ENCODE data around the gene CNBP.
A peak's percentile ranks its signal among the peaks of the same experiment; 100 is the strongest.

DNA sequence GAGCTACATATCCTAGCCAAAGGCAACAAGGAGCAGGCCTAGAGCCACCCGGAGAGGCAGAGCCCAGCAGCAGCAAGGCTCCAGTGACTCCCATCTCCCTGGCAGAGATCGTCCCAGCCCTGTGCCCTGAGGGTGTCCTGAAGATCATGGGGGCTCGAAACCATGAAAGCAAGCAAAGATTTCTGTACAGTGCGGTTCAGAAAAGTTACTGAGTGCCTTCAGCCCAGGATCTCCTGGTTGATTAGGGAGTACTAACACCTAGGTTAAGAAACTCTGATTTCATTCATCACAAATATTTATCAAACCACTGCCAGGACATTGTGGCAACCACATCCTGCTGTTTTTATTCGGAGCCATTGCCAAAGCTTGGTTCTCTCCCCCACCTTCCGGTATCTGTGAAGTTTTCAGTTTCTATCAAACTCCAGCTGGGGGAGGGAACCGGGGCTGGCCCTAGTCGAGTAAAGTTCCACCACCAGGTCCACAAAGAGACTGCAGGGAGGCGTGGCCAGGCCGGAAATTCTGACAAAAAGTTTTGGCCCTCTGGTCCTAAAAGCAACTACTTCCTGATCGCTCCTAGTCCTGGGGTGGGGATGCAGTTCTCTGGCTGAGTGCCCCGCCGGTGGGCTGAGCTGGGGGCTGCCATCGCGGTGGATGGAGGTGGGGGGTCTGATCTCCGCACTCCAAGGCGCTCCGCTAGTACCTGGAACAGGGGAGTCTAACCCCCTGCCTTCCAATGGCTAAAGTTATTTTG, 63.3 kb downstream of the CNBP start:
- TF ChIP-seq, protein P1, sequence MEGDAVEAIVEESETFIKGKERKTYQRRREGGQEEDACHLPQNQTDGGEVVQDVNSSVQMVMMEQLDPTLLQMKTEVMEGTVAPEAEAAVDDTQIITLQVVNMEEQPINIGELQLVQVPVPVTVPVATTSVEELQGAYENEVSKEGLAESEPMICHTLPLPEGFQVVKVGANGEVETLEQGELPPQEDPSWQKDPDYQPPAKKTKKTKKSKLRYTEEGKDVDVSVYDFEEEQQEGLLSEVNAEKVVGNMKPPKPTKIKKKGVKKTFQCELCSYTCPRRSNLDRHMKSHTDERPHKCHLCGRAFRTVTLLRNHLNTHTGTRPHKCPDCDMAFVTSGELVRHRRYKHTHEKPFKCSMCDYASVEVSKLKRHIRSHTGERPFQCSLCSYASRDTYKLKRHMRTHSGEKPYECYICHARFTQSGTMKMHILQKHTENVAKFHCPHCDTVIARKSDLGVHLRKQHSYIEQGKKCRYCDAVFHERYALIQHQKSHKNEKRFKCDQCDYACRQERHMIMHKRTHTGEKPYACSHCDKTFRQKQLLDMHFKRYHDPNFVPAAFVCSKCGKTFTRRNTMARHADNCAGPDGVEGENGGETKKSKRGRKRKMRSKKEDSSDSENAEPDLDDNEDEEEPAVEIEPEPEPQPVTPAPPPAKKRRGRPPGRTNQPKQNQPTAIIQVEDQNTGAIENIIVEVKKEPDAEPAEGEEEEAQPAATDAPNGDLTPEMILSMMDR (optimal IDR thresholded peaks at IDR 0.05 in 1 of 3, IDR thresholded peaks at IDR 0.05 in 1 of 3, conservative IDR thresholded peaks at IDR 0.05 in 1 of 3; ENCODE audit: extremely low read depth in 1 of 3, insufficient read depth in 2 of 3, low read length in 3 of 3): peak in 2 of 3 experiments; percentile 15 to 27
- no peak for TF ChIP-seq EZH2 (IDR thresholded peaks at IDR 0.05; ENCODE audit: low read length)

Measured in keratinocyte (primary cell).